OCI-LY7 (cell line): ENCODE measurements around the gene TMEM223.

Experiments used
- EZH2phosphoT487 ChIP-seq: fragments of 200-600 bp; sonication (generic); IDR thresholded peaks from 2 replicates; pipeline ENCODE4 v1.6.1; 2018; ENCODE audit warnings: low read depth, borderline replicate concordance, mild to moderate bottlenecking, mixed run types, antibody characterized with exemption, low read length, moderate library complexity, mixed read lengths
- TF ChIP-seq, protein P1 (sequence below): fragments of 200-600 bp; sonication (generic); conservative IDR thresholded peaks from 2 replicates; pipeline ENCODE4 v1.5.1; 2014; ENCODE audit warnings: mild to moderate bottlenecking, antibody characterized with exemption, low read length, moderate library complexity, mixed read lengths

DNA sequence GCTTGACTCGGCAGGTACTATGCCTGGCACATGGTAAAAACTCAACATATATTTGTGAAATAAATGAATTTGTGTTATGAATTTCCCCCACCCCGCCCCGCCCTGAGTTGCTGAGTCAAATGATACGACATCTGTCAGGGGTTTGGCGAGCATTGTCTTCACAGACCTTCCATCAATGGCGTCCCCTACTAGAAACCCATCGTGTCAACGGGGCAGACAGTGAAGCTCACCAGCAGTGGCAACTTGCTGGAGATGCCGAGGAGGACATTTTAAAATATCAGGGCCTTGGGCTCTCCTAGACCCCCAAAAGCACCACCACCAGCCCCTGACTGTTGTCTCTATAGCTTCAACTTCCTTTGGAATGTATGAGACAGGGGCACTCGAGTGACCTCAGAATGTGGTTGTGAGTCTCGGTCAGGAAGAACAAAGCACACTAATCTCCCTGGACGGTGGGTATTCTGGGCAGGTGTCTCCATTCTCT is 14.2 kb upstream of the TMEM223 start:
- TF ChIP-seq, protein P1, sequence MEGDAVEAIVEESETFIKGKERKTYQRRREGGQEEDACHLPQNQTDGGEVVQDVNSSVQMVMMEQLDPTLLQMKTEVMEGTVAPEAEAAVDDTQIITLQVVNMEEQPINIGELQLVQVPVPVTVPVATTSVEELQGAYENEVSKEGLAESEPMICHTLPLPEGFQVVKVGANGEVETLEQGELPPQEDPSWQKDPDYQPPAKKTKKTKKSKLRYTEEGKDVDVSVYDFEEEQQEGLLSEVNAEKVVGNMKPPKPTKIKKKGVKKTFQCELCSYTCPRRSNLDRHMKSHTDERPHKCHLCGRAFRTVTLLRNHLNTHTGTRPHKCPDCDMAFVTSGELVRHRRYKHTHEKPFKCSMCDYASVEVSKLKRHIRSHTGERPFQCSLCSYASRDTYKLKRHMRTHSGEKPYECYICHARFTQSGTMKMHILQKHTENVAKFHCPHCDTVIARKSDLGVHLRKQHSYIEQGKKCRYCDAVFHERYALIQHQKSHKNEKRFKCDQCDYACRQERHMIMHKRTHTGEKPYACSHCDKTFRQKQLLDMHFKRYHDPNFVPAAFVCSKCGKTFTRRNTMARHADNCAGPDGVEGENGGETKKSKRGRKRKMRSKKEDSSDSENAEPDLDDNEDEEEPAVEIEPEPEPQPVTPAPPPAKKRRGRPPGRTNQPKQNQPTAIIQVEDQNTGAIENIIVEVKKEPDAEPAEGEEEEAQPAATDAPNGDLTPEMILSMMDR: no peak
- no peak for TF ChIP-seq EZH2phosphoT487
